ENCODE data around the gene IL4R.
"Not testable (repeated sequence)": the region's sequence is repeated elsewhere in the genome, so short reads cannot be mapped to it uniquely, and the experiment has no call there.

Gene IL4R

GRCh38 chr16:27405546-27406451 is 92.0 kb downstream of the IL4R start:
- Histone ChIP-seq H3K36me3 (ENCODE audit: insufficient read depth, low read length) (no peaks in the 10 kb centered on the region), H3K9ac (ENCODE audit: low read depth, low read length) (no peak overlapping the region), H3K4me1 (ENCODE audit: insufficient read depth, low read length) (peaks cover 16% of the 10 kb centered on the region; the same call in 1 of the 2 replicates), H3K9me3 (ENCODE audit: control insufficient read depth, insufficient read depth, low read length) (no peaks in the 10 kb centered on the region)

- no peaks in the 10 kb centered on the region for H3K9me3 ChIP-seq (ENCODE audit: control insufficient read depth, insufficient read depth, low read length)
- no peak overlapping the region for H3K9ac ChIP-seq (ENCODE audit: low read depth, low read length)
- peaks cover 16% of the 10 kb centered on the region; the same call in 1 of the 2 replicates for H3K4me1 ChIP-seq (ENCODE audit: insufficient read depth, low read length)
- no peaks in the 10 kb centered on the region for H3K36me3 ChIP-seq (ENCODE audit: insufficient read depth, low read length)
Observed at GRCh38 chr16:27406511-27407128, 92.8 kb downstream of the IL4R start.

DNA sequence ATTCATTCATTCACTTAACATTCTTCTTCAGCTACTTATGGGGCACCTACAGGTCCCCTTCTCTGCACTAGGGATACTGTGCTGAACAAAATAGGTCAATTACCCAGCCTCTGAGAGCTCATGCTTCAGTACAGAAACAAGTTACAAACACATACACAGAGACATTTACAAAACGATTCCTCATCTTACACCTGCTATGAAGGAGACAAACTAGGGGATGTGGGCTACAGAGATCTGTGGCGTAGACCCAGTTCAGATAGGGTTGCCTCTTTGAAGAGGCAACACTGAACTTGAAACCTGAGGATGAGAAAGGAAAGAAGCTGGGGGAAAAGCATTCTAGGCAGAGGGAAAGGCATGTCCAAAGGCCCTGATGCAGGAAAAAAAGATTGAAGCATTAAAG is 93.4 kb downstream of the IL4R start:
- Histone ChIP-seq H3K9ac (ENCODE audit: low read depth, low read length) (no peak overlapping the region), H3K9me3 (ENCODE audit: control insufficient read depth, insufficient read depth, low read length) (no peaks in the 10 kb centered on the region), H3K36me3 (ENCODE audit: insufficient read depth, low read length) (no peaks in the 10 kb centered on the region), H3K4me1 (ENCODE audit: insufficient read depth, low read length) (peaks cover 16% of the 10 kb centered on the region; the same call in 1 of the 2 replicates)

GRCh38 chr16:27408012-27408601 is 94.3 kb downstream of the IL4R start:
- Histone ChIP-seq H3K9me3 (ENCODE audit: control insufficient read depth, insufficient read depth, low read length) (no peaks in the 10 kb centered on the region), H3K36me3 (ENCODE audit: insufficient read depth, low read length) (no peaks in the 10 kb centered on the region), H3K4me1 (ENCODE audit: insufficient read depth, low read length) (peaks cover 10% of the 10 kb centered on the region; the same call in 1 of the 2 replicates), H3K9ac (ENCODE audit: low read depth, low read length) (no peak overlapping the region)

- H3K9ac ChIP-seq (ENCODE audit: low read depth, low read length): no peak overlapping the region
- no peaks in the 10 kb centered on the region for H3K36me3 ChIP-seq (ENCODE audit: insufficient read depth, low read length)
Observed at GRCh38 chr16:27408602-27409031, 94.8 kb downstream of the IL4R start.

DNA sequence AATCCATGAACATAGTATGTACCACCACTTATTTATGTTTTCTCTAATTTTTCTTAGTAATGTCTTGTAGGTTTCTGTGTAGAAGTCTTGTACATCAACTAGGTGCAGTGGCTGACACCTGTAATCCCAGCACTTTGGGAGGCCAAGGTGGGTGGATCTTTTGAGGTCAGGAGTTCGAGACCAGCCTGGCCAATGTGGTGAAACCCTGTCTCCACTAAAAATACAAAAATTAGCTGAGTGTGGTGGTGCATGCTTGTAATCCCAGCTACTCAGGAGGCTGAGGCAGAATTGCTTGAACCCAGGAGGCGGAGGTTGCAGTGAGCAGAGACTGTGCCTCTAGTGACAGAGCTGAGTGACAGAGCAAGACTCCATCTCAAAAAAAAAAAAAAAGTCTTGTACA is 96.2 kb downstream of the IL4R start:
- not testable (repeated sequence) for H3K36me3 ChIP-seq (ENCODE audit: insufficient read depth, low read length); H3K9me3 ChIP-seq (ENCODE audit: control insufficient read depth, insufficient read depth, low read length); H3K9ac ChIP-seq (ENCODE audit: low read depth, low read length); H3K4me1 ChIP-seq (ENCODE audit: insufficient read depth, low read length)

More at GRCh38 chr16:27408602-27409031, 94.8 kb downstream of the IL4R start:
- no peaks in the 10 kb centered on the region for H3K9me3 ChIP-seq (ENCODE audit: control insufficient read depth, insufficient read depth, low read length)
- peaks cover 10% of the 10 kb centered on the region; the same call in 1 of the 2 replicates for H3K4me1 ChIP-seq (ENCODE audit: insufficient read depth, low read length)

DNA sequence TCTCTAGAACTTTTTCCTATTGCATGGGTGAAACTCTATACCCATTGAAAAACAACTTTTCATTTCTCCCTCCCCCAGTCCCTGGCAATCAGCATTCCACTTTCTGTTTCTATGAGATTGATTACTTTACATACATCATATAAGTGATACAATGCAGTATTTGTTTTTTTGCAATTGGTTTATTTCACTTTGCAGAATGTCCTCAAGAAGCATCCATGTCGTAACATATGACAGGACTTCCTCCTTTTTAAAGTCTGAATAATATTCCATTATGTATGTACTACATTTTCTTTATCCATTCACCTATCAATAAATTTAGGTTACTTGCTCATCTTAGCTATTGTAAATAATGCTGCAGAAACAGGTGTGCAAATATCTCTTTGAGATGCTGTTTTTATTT is 97.0 kb downstream of the IL4R start:
- H3K9me3 ChIP-seq (ENCODE audit: control insufficient read depth, insufficient read depth, low read length): no peaks in the 10 kb centered on the region
- peaks cover 10% of the 10 kb centered on the region; the same call in 1 of the 2 replicates for H3K4me1 ChIP-seq (ENCODE audit: insufficient read depth, low read length)
- no peaks in the 10 kb centered on the region for H3K36me3 ChIP-seq (ENCODE audit: insufficient read depth, low read length)
- no peak overlapping the region for H3K9ac ChIP-seq (ENCODE audit: low read depth, low read length)

GRCh38 chr16:27413956-27414355 is 100.2 kb downstream of the IL4R start:
- Histone ChIP-seq H3K9ac (ENCODE audit: low read depth, low read length) (no peak overlapping the region), H3K36me3 (ENCODE audit: insufficient read depth, low read length) (no peaks in the 10 kb centered on the region)

More at GRCh38 chr16:27413956-27414355, 100.2 kb downstream of the IL4R start:
- no peaks in the 10 kb centered on the region for H3K9me3 ChIP-seq (ENCODE audit: control insufficient read depth, insufficient read depth, low read length)
- no peaks in the 10 kb centered on the region for H3K4me1 ChIP-seq (ENCODE audit: insufficient read depth, low read length)

Measured in ES-I3 (cell line).